SK-N-SH treated with all-trans-retinoic acid at 6 μM for 48 hours (cell line): Measurements from ENCODE around the gene RALA.

Experiments used
- ARNTL ChIP-seq: fragments of 450-650 bp; formaldehyde crosslinking; IDR thresholded peaks from 2 replicates; pipeline ENCODE4 v1.5.0; 2020; ENCODE audit warnings: low read depth, mild to moderate bottlenecking, moderate library complexity, borderline replicate concordance
- CSRNP3 ChIP-seq: fragments of 250-450 bp; sonication (Bioruptor Pico); IDR thresholded peaks from 2 replicates; pipeline ENCODE4 v1.5.1; 2021; ENCODE audit warnings: mild to moderate bottlenecking, moderate library complexity
- ESRRG ChIP-seq: fragments of 250-450 bp; sonication (Bioruptor Pico); IDR thresholded peaks from 2 replicates; pipeline ENCODE4 v1.6.1; 2021; ENCODE audit warnings: mild to moderate bottlenecking
- PATZ1 ChIP-seq: fragments of 250-450 bp; sonication (Bioruptor Pico); IDR thresholded peaks from 2 replicates; pipeline ENCODE4 v1.8.0; 2020; ENCODE audit warnings: mild to moderate bottlenecking, moderate library complexity, borderline replicate concordance
- PPARA ChIP-seq: fragments of 250-450 bp; sonication (Bioruptor Pico); IDR thresholded peaks from 2 replicates; pipeline ENCODE4 v1.5.0; 2020; ENCODE audit warnings: mild to moderate bottlenecking, borderline replicate concordance
- ZNF565 ChIP-seq: fragments of 450-650 bp; formaldehyde crosslinking; conservative IDR thresholded peaks from 2 replicates; pipeline ENCODE4 v1.5.0; 2020; ENCODE audit warnings: low read depth, mild to moderate bottlenecking, moderate library complexity

GRCh38 chr7:39606352-39606751 lies 17.0 kb upstream of the RALA start:
- TF ChIP-seq ESRRG (CRISPR knock-in tag), result no peak
- TF ChIP-seq PPARA (CRISPR knock-in tag), result no peak
- TF ChIP-seq ARNTL, result no peak
- TF ChIP-seq ZNF565 (CRISPR knock-in tag), result no peak
- no peak for TF ChIP-seq PATZ1 (CRISPR knock-in tag)
- no peak for TF ChIP-seq CSRNP3 (CRISPR knock-in tag)
